Measurements from ENCODE around the gene ATP8A1.

DNA sequence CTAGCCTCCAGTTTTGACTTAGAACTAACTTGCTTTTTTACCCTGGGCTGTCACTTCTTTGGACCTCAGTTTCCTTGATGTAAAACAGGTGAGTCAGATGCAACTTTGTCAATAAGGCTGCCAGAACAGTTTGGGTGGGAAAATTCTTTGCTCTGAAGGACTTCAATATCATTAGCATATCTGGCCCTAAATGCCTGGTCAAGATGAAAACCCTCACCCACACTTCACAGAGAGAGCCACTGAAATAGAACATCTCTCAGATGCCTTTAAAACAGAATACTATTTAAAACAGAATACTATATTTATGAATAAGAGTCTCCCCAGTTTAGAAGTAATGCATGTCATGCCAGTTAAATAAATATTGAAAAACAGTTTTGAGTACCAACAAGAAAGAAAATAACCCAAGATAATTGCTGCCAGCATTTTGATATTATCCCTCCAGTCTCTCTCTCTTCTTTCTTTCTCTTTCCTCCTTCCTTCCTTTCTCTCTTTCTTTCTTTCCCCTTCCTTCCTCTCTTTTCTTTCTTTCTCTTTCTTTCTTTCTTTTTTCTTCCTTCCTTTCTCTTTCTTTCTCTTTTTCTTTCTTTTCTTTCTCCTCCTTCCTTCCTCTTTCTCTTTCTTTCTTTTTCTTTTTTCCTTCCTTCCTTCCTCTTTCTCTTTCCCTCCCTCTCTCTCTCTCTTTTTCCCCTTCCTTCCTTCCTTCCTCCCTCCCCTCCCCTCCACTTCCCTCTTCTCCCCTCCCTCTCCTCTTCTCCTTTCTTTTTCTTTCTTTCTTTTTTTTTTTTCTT is 292.4 kb downstream of the ATP8A1 start:
- TF ChIP-seq, protein P1, sequence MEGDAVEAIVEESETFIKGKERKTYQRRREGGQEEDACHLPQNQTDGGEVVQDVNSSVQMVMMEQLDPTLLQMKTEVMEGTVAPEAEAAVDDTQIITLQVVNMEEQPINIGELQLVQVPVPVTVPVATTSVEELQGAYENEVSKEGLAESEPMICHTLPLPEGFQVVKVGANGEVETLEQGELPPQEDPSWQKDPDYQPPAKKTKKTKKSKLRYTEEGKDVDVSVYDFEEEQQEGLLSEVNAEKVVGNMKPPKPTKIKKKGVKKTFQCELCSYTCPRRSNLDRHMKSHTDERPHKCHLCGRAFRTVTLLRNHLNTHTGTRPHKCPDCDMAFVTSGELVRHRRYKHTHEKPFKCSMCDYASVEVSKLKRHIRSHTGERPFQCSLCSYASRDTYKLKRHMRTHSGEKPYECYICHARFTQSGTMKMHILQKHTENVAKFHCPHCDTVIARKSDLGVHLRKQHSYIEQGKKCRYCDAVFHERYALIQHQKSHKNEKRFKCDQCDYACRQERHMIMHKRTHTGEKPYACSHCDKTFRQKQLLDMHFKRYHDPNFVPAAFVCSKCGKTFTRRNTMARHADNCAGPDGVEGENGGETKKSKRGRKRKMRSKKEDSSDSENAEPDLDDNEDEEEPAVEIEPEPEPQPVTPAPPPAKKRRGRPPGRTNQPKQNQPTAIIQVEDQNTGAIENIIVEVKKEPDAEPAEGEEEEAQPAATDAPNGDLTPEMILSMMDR (IDR thresholded peaks at IDR 0.05): no peak
- TF ChIP-seq POLR2A (IDR thresholded peaks at IDR 0.05): no peak

Data from adrenal gland (tissue), 5 donors.